Parathyroid adenoma (tissue), 2 donors: ENCODE data around the gene YBX2.
A peak's percentile ranks its signal among the peaks of the same experiment; 100 is the strongest.

ENCODE experiments used
- H2AFZ ChIP-seq: fragments of 300-600 bp; sonication (generic); one replicate; pipeline ENCODE4 v1.7.0; 2017; ENCODE audit warnings: antibody characterized with exemption, mild to moderate bottlenecking
- H3K27ac ChIP-seq: fragments of 300-600 bp; sonication (generic); one replicate; pipeline ENCODE4 v1.7.0; 2017
- H3K27me3 ChIP-seq: fragments of 300-600 bp; sonication (generic); one replicate; pipeline ENCODE4 v1.7.0; 2017; ENCODE audit warnings: low read length; ENCODE audit not compliant: control insufficient read depth, insufficient read depth
- H3K36me3 ChIP-seq: fragments of 300-600 bp; sonication (generic); one replicate; pipeline ENCODE4 v1.7.0; 2017; ENCODE audit warnings: low read length; ENCODE audit not compliant: control insufficient read depth, insufficient read depth
- H3K4me1 ChIP-seq: fragments of 300-600 bp; sonication (generic); one replicate; pipeline ENCODE4 v1.7.0; 2017; ENCODE audit warnings: control low read depth
- H3K4me2 ChIP-seq: fragments of 300-600 bp; sonication (generic); one replicate; pipeline ENCODE4 v1.7.0; 2017; ENCODE audit warnings: low read length
- H3K4me3 ChIP-seq: fragments of 300-600 bp; sonication (generic); one replicate; pipeline ENCODE4 v1.7.0; 2017; ENCODE audit warnings: low read depth, low read length
- H3K79me2 ChIP-seq: fragments of 300-600 bp; sonication (generic); one replicate; pipeline ENCODE4 v1.7.0; 2017; ENCODE audit warnings: control low read depth
- H3K9ac ChIP-seq: fragments of 300-600 bp; sonication (generic); one replicate; pipeline ENCODE4 v1.7.0; 2017; ENCODE audit warnings: mild to moderate bottlenecking
- H3K9me3 ChIP-seq: fragments of 300-600 bp; sonication (generic); one replicate; pipeline ENCODE4 v1.7.0; 2017; ENCODE audit warnings: low read length; ENCODE audit not compliant: control insufficient read depth
- TF ChIP-seq, protein P1 (sequence below): fragments of 300-600 bp; sonication (generic); IDR thresholded peaks from one replicate; pipeline ENCODE4 v1.7.0; 2017; ENCODE audit warnings: antibody characterized with exemption, mild to moderate bottlenecking
- donor health status: primary hyperparathyroidism.

YBX2 gene

DNA sequence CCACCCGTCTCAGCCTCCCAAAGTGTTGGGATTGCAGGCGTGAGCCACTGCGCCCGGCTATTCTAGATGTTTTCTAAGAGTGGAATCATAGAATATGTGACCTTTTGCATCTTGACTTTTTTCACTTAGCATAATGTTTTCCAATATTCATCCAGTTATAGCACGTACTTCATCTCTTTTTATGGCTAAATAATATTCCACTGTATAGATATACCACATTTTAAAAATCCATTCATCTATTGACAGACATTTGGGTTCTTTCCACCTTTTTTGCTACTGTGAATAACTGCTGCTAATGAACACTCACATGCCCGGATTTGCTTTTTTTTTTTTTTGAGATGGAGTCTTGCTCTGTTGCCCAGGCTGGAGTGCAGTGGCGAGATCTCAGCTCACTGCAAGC lies 9.7 kb upstream of the YBX2 start:
- Histone ChIP-seq H3K9ac (no peak overlapping the region), H3K79me2 (peaks cover 5% of the 10 kb centered on the region), H3K9me3 (no peaks in the 10 kb centered on the region), H3K4me2 (no peak overlapping the region), H3K4me1 (peaks cover 6% of the 10 kb centered on the region), H3K27me3 (no peaks in the 10 kb centered on the region), H3K36me3 (no peaks in the 10 kb centered on the region), H3K27ac (no peak overlapping the region), H3K4me3 (no peak overlapping the region), H2AFZ (no peak overlapping the region)
- TF ChIP-seq, protein P1, sequence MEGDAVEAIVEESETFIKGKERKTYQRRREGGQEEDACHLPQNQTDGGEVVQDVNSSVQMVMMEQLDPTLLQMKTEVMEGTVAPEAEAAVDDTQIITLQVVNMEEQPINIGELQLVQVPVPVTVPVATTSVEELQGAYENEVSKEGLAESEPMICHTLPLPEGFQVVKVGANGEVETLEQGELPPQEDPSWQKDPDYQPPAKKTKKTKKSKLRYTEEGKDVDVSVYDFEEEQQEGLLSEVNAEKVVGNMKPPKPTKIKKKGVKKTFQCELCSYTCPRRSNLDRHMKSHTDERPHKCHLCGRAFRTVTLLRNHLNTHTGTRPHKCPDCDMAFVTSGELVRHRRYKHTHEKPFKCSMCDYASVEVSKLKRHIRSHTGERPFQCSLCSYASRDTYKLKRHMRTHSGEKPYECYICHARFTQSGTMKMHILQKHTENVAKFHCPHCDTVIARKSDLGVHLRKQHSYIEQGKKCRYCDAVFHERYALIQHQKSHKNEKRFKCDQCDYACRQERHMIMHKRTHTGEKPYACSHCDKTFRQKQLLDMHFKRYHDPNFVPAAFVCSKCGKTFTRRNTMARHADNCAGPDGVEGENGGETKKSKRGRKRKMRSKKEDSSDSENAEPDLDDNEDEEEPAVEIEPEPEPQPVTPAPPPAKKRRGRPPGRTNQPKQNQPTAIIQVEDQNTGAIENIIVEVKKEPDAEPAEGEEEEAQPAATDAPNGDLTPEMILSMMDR, result no peak

GRCh38 chr17:7296189-7296861 lies 1.9 kb upstream of the YBX2 start:
- Histone ChIP-seq H3K4me3 (peak overlapping the region; percentile 6), H3K4me1 (peaks cover 13% of the 10 kb centered on the region), H3K79me2 (no peaks in the 10 kb centered on the region), H3K36me3 (no peaks in the 10 kb centered on the region), H3K27ac (peak overlapping the region; percentile 1), H2AFZ (peak overlapping the region; percentile 48), H3K9ac (no peak overlapping the region), H3K27me3 (no peaks in the 10 kb centered on the region), H3K9me3 (no peaks in the 10 kb centered on the region), H3K4me2 (peak overlapping the region; percentile 65)
- TF ChIP-seq, protein P1, result peak; percentile 99

GRCh38 chr17:7295230-7296180 lies 1.1 kb upstream of the YBX2 start:
- Histone ChIP-seq H3K4me1 (peaks cover 13% of the 10 kb centered on the region), H3K4me3 (peak overlapping the region; percentile 30), H2AFZ (no peak overlapping the region), H3K4me2 (peak overlapping the region; percentile 65), H3K36me3 (no peaks in the 10 kb centered on the region), H3K79me2 (no peaks in the 10 kb centered on the region), H3K27ac (peak overlapping the region; percentile 1), H3K9me3 (no peaks in the 10 kb centered on the region), H3K9ac (no peak overlapping the region), H3K27me3 (no peaks in the 10 kb centered on the region)
- TF ChIP-seq, protein P1, result no peak

DNA sequence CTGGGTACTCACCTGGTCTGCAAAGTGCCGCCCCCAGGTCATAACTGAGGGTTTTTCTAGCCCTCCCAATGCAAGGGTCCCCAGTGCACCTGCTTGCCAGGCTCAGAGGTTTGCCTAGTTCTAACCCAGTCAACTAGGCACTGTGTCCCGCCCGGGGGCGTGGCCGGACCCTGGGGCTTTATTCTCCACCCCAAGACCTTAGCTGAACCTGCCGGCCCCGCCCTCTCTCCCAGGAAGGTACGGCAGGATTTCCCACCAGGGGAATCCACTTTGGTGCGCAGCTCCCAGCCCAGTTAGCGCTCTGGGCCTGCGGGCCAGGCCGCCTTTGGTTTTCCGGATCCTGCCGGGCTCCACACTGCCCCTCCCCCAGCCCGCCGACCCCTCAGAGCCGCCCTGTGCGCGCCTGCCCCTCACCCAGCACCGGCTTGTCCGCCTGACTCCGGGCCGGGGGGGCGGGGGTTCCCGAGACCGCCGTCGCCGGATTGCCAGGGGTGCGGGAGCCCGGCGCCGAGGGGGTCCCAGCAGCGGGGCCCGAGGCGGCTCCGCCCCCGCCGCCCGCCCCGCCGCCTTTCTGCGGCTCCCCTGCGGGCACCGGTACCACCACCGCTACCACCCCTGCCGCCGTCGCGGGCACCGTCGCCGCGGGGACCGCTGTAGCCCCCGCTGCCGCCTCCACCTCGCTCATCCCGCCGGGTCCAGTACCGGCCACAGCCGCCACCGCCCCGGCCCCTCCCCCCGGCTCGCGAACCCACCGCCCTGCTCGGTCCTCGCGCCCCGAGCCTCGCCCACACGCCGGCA lies 424 bp downstream of the YBX2 start:
- Histone ChIP-seq H3K4me3 (no peak overlapping the region), H3K4me1 (peaks cover 13% of the 10 kb centered on the region), H3K36me3 (no peaks in the 10 kb centered on the region), H3K27me3 (no peaks in the 10 kb centered on the region), H3K9me3 (no peaks in the 10 kb centered on the region), H3K4me2 (peak overlapping the region; percentile 63), H2AFZ (peak overlapping the region; percentile 65), H3K9ac (no peak overlapping the region), H3K79me2 (no peaks in the 10 kb centered on the region), H3K27ac (no peak overlapping the region)
- TF ChIP-seq, protein P1, result no peak
